GM23248 (cell line): Measurements from ENCODE around the gene PARG. TPM values are rescaled to one million over a fixed set of nuclear protein-coding genes. Genes with fewer than 3 reads are reported as not detected.

Experiments used
- DNase-seq: peaks from one replicate; pipeline ENCODE4 v3.0.0-alpha.2; 2015
- H2AFZ ChIP-seq: fragments of 200-600 bp; sonication (generic); 2 replicates; pipeline ENCODE4 v1.6.1; 2016; ENCODE audit warnings: antibody characterized with exemption
- H3F3A ChIP-seq: fragments of 200-600 bp; sonication (generic); 2 replicates; pipeline ENCODE4 v1.6.1; 2016; ENCODE audit warnings: mild to moderate bottlenecking, antibody characterized with exemption, mixed run types; ENCODE audit not compliant: insufficient read depth
- H3K27ac ChIP-seq: fragments of 200-600 bp; sonication (generic); 2 replicates; pipeline ENCODE4 v1.5.1; 2016; ENCODE audit warnings: mild to moderate bottlenecking
- H3K27me3 ChIP-seq: fragments of 200-600 bp; sonication (generic); replicated peaks from 2 replicates; pipeline ENCODE4 v1.6.1; 2016; ENCODE audit warnings: mild to moderate bottlenecking; ENCODE audit not compliant: insufficient read depth
- H3K36me3 ChIP-seq: fragments of 200-600 bp; sonication (generic); 2 replicates; pipeline ENCODE4 v1.6.1; 2016; ENCODE audit warnings: low read depth, mild to moderate bottlenecking
- H3K4me1 ChIP-seq: fragments of 200-600 bp; sonication (generic); 2 replicates; pipeline ENCODE4 v1.6.1; 2016; ENCODE audit warnings: mild to moderate bottlenecking; ENCODE audit not compliant: insufficient read depth
- H3K4me2 ChIP-seq: fragments of 200-600 bp; sonication (generic); one replicate; pipeline ENCODE4 v1.6.1; 2016; ENCODE audit warnings: mild to moderate bottlenecking; ENCODE audit not compliant: unreplicated experiment
- H3K4me3 ChIP-seq: fragments of 200-600 bp; sonication (generic); 2 replicates; pipeline ENCODE4 v1.5.1; 2016; ENCODE audit warnings: mild to moderate bottlenecking
- H3K79me2 ChIP-seq: fragments of 200-600 bp; sonication (generic); 2 replicates; pipeline ENCODE4 v1.6.1; 2016; ENCODE audit warnings: mild to moderate bottlenecking; ENCODE audit not compliant: insufficient read depth
- H3K9ac ChIP-seq: fragments of 200-600 bp; sonication (generic); 2 replicates; pipeline ENCODE4 v1.6.1; 2016; ENCODE audit warnings: mild to moderate bottlenecking
- H3K9me2 ChIP-seq: fragments of 200-600 bp; sonication (generic); 2 replicates; pipeline ENCODE4 v1.6.1; 2016; ENCODE audit warnings: mixed run types, mild to moderate bottlenecking, moderate library complexity; ENCODE audit not compliant: insufficient read depth
- H3K9me3 ChIP-seq: fragments of 200-600 bp; sonication (generic); one replicate; pipeline ENCODE4 v1.6.1; 2017; ENCODE audit warnings: low read depth
- H4K20me1 ChIP-seq: fragments of 200-600 bp; sonication (generic); 2 replicates; pipeline ENCODE4 v1.6.0; 2016; ENCODE audit not compliant: insufficient read depth
- EZH2 ChIP-seq: fragments of 200-600 bp; sonication (generic); IDR thresholded peaks from 2 replicates; pipeline ENCODE4 v1.6.1; 2018; ENCODE audit warnings: antibody characterized with exemption, mild to moderate bottlenecking; ENCODE audit not compliant: insufficient read depth, poor library complexity, severe bottlenecking
- EZH2phosphoT487 ChIP-seq: fragments of 200-600 bp; sonication (generic); IDR thresholded peaks from 2 replicates; pipeline ENCODE4 v1.6.1; 2018; ENCODE audit warnings: antibody characterized with exemption, moderate library complexity, mild to moderate bottlenecking, low read depth; ENCODE audit not compliant: insufficient read depth
- WGBS, 2 experiments: methylation state at CpG; one replicate each; pipeline ENCODE4 v1.1.6; 2015 to 2017; ENCODE audit warnings: low lambda C conversion rate in 2 of 2, low coverage in 1 of 2; ENCODE audit errors: missing lambda C conversion rate in 2 of 2; 5-methylcytosine and 5-hydroxymethylcytosine counted together
- in situ Hi-C: fragments of 300-500 bp; cut with MboI; formaldehyde crosslinking; loops from 2 replicates; pipeline ENCODE4 v1.15.0; 2020
- polyA plus RNA-seq: library from polyadenylated mRNA; unstranded; fragments of >200 nt; fragmentation: Nextera tagmentation; extraction: Ambion mirVana; gene quantifications from 2 replicates; pipeline ENCODE4 v1.2.1, GENCODE V29; 2016
- total RNA-seq: library from RNA; depleted of rRNA; stranded (reverse); fragments of >200 nt; shearing (Covaris generic); gene quantifications from 2 replicates; pipeline ENCODE4 v1.2.3, GENCODE V29; 2014

The PARG gene
- total and polyA plus RNA-seq, 2 experiments from 2014 or later: 15.0 to 26.0 TPM

DNA sequence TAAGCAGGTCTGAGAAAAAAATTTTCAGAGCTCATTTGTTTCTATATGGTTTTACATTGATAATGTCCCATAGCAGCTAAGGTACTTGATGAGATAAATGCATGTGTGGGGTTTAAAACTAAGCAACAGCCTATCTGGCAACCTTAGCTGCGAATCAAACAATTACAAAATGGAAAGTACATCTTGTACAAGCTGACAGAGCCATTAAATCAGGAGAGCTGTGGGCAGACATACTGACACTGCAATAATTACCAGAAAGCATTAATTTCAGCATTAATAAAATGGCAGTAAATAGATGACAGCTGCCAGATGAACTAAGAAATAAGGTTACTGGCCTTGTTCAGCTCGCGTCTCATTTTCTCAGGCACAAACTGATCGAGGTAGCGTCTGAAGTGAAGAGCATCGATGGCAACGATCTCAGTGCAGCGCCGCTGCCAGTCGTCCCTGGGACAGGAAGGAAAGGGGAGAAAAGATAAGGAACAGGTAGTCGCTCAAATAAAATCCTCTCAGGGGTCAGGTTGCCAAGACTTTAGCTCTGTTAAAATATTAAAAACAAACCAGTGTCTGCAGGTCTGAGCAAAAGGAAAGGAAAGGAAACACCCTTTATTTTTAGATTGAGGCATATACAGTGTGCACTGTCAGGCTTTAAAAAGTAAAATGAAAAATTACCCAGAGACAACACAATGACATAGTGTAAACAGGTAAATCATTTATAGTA, 100.1 kb downstream of the PARG start:
- no peak overlapping the region for H2AFZ ChIP-seq
- no peak overlapping the region for H3K4me2 ChIP-seq
- no peaks in the 10 kb centered on the region for H3K79me2 ChIP-seq
- whole genome bisulfite sequencing, 2 experiments: 96% methylated on average over 11 of the region's 11 CpGs
- no peaks in the 10 kb centered on the region for H4K20me1 ChIP-seq
- no peak for DNase-seq
- no peak overlapping the region for H3K27ac ChIP-seq
- H3K4me1 ChIP-seq: peaks cover 9% of the 10 kb centered on the region
- H3F3A ChIP-seq: peaks cover 4% of the 10 kb centered on the region; the same call in 1 of the 2 replicates
- no peak overlapping the region for H3K4me3 ChIP-seq
- no peaks in the 10 kb centered on the region for H3K27me3 ChIP-seq
- peaks cover 18% of the 10 kb centered on the region for H3K36me3 ChIP-seq
- in situ Hi-C loops: no loop called here
- no peaks in the 10 kb centered on the region for H3K9me2 ChIP-seq
- TF ChIP-seq EZH2 (no peak), EZH2phosphoT487 (no peak)
- H3K9me3 ChIP-seq: no peaks in the 10 kb centered on the region
- no peak overlapping the region for H3K9ac ChIP-seq

DNA sequence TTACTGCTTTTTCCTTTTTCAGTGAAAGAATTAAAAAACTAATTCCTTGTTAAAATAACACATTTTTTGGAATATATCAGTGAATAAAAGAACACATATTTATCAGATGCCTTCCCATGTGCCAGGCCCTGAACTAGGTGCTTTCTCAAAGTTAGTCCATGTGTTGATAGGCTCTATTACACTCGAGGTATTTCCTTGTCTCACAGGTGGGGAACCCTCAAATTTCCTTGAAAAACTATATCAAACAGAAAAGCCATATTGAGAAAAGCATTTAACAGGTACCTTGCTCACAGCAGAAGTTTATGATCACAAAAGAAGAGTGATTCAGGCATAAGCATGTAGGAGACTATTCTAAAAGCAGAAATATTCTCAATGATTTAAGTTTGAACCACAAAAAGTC, 104.1 kb downstream of the PARG start:
- Histone ChIP-seq H3K9me3 (no peaks in the 10 kb centered on the region), H3K27ac (no peak overlapping the region), H3K9me2 (no peaks in the 10 kb centered on the region), H2AFZ (no peak overlapping the region), H3K4me3 (no peak overlapping the region), H3K79me2 (no peaks in the 10 kb centered on the region), H4K20me1 (no peaks in the 10 kb centered on the region), H3K27me3 (no peaks in the 10 kb centered on the region), H3K4me1 (no peaks in the 10 kb centered on the region), H3K9ac (no peak overlapping the region), H3K4me2 (no peak overlapping the region), H3K36me3 (peaks cover 12% of the 10 kb centered on the region), H3F3A (no peaks in the 10 kb centered on the region)
- DNase-seq: no peak
- TF ChIP-seq EZH2: no peak
- no peak for TF ChIP-seq EZH2phosphoT487
- WGBS, 2 experiments: 89 to 94% methylated on average over 1 of the region's 1 CpG
- in situ Hi-C loops: no loop called here

DNA sequence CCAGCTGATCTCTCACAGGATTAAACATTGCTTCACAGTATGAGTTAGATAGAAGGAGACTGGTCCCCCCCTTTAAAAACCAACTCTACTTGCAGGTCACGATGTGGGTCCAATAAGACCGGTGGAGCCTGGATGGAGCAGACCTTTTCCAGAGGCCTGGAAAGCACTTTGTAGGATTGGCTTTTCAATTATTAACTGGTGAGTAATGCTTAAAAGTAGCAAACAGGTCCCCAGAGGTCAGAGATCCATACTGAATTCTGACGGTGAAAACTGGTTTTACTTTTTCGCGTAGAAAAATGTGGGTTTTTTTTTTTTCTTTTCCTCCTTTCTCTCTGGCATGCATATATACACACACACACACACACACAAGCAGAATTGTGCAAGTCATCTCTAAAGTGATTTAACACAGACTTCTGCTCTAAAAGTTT, 104.8 kb downstream of the PARG start:
- H3K27ac ChIP-seq: no peak overlapping the region

DNA sequence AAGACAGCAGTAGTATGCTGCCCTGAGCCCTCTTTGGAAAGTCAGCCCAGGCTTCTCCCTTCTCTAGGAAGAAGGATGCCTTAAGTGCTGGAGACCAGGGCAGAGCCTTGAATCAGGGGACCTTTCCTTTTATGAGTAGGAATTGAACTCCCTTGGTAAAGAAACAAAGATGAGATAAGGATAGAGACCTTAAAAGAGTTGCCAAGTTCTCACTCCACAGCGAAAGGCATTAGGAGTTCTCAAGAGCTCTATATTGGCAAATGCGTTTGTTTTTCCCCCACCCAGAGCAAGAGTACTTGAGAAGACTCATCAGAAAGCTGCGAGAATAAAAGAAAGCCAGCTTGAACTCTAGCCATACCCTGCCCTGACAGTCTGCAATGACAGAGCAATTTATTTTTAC, 106.9 kb downstream of the PARG start:
- no peak for DNase-seq
- no peaks in the 10 kb centered on the region for H3F3A ChIP-seq
- peaks cover 9% of the 10 kb centered on the region; the same call in 1 of the 2 replicates for H3K4me1 ChIP-seq
- no peak overlapping the region for H3K27ac ChIP-seq
- H3K9me3 ChIP-seq: no peaks in the 10 kb centered on the region
- no peak overlapping the region for H3K4me3 ChIP-seq
- WGBS, 2 experiments: 99 to 100% methylated on average over 3 of the region's 3 CpGs
- in situ Hi-C loops: no loop called here
- no peak overlapping the region for H3K4me2 ChIP-seq
- H3K9ac ChIP-seq: no peak overlapping the region
- no peaks in the 10 kb centered on the region for H3K9me2 ChIP-seq
- no peak for TF ChIP-seq EZH2phosphoT487
- H3K79me2 ChIP-seq: no peaks in the 10 kb centered on the region
- H3K36me3 ChIP-seq: no peaks in the 10 kb centered on the region; the same call in 1 of the 2 replicates
- H4K20me1 ChIP-seq: no peaks in the 10 kb centered on the region
- no peaks in the 10 kb centered on the region for H3K27me3 ChIP-seq
- H2AFZ ChIP-seq: no peak overlapping the region

More for the DNA sequence above, 104.8 kb downstream of the PARG start:
- H3K79me2 ChIP-seq: no peaks in the 10 kb centered on the region
- in situ Hi-C loops: no loop called here
- H2AFZ ChIP-seq: no peak overlapping the region
- no peak overlapping the region for H3K4me2 ChIP-seq
- no peaks in the 10 kb centered on the region for H4K20me1 ChIP-seq
- WGBS, 2 experiments: 96 to 97% methylated on average over 5 of the region's 5 CpGs
- no peak overlapping the region for H3K4me3 ChIP-seq
- peaks cover 8% of the 10 kb centered on the region for H3K36me3 ChIP-seq
- no peak for TF ChIP-seq EZH2phosphoT487
- no peak for TF ChIP-seq EZH2
- DNase-seq: no peak
- H3K9me3 ChIP-seq: no peaks in the 10 kb centered on the region
- H3K9me2 ChIP-seq: no peaks in the 10 kb centered on the region
- no peaks in the 10 kb centered on the region for H3K4me1 ChIP-seq
- H3K27me3 ChIP-seq: no peaks in the 10 kb centered on the region
- no peaks in the 10 kb centered on the region for H3F3A ChIP-seq
- no peak overlapping the region for H3K9ac ChIP-seq

DNA sequence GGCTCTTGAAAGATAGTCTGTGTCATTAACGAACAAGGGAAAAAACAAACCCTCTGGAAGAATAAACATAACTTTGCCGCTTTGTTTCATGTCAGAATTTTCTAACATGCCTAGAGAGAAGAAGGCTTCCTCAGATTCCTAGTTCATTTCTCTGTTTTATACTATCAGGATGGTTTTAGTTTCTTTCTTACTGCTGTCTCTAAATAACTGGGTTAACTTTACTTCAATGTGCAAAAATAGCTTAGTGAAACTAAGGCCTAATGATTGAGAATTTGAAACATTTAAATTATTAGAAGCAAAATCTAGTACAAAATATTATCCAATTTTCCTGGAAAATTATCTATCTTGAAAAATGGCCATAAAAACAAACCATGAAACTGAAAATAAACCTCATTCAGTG, 107.6 kb downstream of the PARG start:
- no peaks in the 10 kb centered on the region for H3F3A ChIP-seq
- WGBS, 2 experiments: 95 to 97% methylated on average over 2 of the region's 2 CpGs
- H4K20me1 ChIP-seq: no peaks in the 10 kb centered on the region
- no peaks in the 10 kb centered on the region for H3K9me2 ChIP-seq
- peaks cover 9% of the 10 kb centered on the region; the same call in 1 of the 2 replicates for H3K4me1 ChIP-seq
- no peaks in the 10 kb centered on the region for H3K9me3 ChIP-seq
- no peak overlapping the region for H2AFZ ChIP-seq
- H3K27me3 ChIP-seq: no peaks in the 10 kb centered on the region
- H3K27ac ChIP-seq: no peak overlapping the region
- H3K79me2 ChIP-seq: no peaks in the 10 kb centered on the region
- DNase-seq: no peak
- no peak overlapping the region for H3K4me3 ChIP-seq
- H3K36me3 ChIP-seq: no peaks in the 10 kb centered on the region
- in situ Hi-C loops: no loop called here
- H3K9ac ChIP-seq: no peak overlapping the region
- H3K4me2 ChIP-seq: no peak overlapping the region
- TF ChIP-seq EZH2phosphoT487 (no peak), EZH2 (no peak)
